HG02610 (cell line): ENCODE measurements around the gene RNF135.
"Not testable (repeated sequence)": the region's sequence is repeated elsewhere in the genome, so short reads cannot be mapped to it uniquely, and the experiment has no call there.

ENCODE experiments used
- ATAC-seq: cut with Tn5 transposase; IDR thresholded peaks from one replicate; pipeline ENCODE4 v1.9.1; 2021; ENCODE audit warnings: mild to moderate bottlenecking, moderate library complexity; ENCODE audit not compliant: unreplicated experiment

RNF135 gene

DNA sequence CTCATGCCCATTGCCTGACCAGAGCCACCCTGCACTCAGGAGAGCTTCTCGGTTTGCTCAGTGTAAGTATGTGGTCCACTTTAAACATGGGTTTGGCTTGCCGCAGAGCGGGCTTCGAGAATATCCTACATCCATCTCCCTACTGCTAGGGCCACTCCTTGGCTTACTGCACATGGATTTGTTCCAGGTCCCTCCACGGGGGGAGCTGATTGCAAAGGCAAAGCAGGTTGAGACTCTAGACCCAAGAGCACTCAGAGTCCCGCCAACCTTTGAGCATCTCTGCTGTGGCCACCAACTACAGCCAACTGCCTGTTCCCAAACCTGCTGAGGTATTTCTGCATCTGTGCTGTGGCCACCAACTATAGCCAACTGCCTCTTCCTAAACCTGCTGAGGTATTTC lies 26.4 kb downstream of the RNF135 start:
- no peak for ATAC-seq

DNA sequence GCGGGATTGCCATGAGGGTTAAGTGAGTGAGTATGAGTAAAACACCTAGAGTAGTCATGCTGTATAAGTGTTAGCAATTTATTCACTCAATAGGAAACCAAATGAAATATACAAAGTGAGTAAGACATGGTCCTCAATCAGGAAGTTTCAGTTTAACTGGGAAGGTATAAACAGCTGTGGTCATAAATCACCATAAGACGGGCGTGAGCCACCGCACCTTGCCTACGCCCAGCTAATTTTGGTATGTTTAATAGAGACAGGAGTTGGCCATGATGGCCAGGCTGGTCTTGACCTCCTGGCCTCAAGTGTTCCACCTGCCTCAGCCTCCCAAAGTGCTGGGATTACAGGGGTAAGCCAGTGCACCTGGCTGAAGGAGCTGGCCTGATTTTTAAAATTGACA lies 27.0 kb downstream of the RNF135 start:
- no peak for ATAC-seq

DNA sequence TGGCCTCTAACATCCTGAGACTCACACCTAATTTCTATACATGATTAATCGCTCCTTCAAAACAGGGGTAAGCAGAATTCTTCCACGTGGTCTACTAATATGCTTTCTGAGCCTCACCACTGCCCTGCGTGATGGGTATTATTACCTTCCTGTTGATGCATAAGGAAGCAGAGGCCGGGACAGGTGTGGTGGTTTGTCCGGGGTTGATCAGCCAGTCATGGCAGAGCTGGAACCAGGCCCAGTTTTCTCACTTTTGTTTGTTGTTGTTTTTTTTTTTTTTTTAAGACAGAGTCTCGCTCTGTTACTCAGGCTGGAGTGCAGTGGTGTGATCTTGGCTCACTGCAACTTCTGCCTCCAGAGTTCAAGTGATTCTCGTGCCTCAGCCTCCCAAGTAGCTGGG lies 31.2 kb downstream of the RNF135 start:
- ATAC-seq: no peak

DNA sequence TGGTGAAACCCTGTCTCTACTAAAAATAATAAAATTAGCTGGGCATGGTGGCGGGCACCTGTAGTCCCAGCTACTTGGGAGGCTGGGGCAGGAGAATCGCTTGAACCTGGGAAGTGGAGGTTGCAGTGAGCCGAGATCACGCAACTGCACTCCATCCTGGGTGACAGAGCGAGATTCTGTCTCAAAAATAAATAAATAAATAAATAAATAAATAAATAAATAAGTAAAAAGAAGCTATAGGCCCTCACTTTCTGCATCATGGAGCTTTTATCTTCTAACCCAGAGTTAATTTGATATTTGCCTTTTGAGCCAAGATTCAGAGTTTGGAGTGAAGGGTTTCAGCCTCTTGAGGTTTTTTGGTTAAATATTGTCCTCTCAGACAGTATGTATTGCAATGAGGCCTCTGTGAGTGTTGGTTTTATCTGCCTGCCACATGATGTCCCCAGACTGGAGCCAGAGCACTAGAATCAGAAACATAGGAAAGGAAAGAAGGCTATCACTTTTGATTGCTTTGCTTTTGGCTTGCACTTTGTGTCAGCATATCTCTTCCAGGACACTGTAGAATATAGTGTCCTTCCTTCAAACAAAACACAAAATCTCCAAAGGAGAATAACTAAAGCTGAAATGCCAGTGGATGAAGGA lies 32.5 kb downstream of the RNF135 start:
- no peak for ATAC-seq

DNA sequence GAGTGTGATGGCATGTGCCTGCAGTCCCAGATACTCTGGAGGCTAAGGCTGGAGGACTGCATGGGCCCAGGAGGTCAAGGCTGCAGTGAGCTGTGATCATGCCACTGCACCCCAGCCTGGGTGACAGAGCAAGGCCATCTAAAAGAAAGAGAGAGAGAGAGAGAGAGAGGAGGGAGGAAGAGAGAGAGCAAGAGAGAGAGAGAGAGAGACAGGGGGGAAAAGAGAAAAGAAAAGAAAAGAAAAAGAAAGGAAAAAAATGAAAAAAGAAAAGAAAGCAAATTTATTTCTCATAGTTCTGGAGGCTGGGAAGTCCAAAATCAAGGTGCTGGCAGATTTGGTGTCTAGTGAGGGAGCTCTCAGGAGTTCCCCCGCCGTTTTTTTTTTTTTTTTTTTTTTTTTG lies 33.3 kb downstream of the RNF135 start:
- no peak for ATAC-seq

DNA sequence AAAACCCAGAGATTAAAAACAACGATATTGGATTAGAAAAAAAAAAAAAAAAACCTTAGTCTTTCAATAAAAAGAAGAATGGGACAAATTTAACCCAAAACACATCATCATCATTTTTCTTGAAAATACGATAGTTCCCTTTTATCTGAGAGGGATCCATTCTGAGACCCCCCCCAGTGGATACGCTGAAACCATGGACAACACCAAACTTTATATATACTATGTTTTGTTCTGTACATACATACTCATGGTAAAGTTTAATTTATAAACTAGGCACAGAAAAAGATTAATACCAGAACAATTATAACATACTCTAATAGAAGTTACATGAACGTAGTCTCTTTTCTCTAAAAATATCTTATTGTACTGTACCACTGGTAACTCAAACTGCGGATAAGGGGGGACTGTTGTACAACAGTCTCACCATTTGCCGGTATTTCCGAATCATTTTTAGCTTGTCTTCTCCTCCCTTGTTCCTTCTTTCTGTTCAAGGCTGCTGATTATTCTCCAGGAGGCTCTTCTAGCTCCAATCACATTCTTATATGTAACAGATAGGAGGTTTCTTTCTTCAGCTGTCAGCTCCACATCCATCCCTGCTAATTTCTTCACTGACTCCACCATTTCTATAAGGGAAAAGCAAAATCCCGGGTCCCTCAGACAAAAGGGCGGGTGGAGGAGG lies 37.0 kb downstream of the RNF135 start:
- no peak for ATAC-seq

DNA sequence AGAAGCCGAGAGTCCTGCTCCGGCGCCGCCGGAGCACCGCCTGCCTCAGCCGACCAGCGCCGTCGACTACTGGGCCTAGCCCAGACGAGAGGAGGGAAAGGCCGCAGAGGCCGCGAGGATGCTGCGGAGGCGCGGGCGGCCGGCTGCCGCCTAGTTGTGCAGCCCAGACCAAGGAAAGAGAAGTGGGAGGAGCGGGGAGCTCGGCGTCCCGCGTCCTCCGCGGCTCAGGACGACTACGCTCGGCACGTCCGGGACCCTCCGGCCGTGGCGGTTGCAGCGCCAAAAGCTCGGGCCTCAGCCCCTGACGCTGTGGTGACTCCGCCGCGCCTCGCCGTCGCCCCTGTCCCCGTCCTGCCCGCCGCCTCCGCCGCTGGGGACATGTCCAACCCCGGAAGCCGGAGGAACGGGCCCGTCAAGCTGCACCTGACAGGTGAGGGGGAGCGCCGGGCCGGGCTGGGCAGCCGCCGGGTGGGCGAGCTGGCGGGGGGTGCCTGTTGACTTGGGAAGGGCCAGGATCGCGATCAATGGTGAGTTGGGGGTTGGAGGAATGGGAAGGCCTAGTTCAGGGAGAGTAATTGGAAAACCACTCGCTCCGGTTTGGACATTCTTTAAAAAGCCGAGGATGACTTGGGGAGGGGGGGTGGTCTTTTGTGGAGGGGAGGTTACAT lies 37.7 kb downstream of the RNF135 start:
- ATAC-seq: peak; percentile 69

DNA sequence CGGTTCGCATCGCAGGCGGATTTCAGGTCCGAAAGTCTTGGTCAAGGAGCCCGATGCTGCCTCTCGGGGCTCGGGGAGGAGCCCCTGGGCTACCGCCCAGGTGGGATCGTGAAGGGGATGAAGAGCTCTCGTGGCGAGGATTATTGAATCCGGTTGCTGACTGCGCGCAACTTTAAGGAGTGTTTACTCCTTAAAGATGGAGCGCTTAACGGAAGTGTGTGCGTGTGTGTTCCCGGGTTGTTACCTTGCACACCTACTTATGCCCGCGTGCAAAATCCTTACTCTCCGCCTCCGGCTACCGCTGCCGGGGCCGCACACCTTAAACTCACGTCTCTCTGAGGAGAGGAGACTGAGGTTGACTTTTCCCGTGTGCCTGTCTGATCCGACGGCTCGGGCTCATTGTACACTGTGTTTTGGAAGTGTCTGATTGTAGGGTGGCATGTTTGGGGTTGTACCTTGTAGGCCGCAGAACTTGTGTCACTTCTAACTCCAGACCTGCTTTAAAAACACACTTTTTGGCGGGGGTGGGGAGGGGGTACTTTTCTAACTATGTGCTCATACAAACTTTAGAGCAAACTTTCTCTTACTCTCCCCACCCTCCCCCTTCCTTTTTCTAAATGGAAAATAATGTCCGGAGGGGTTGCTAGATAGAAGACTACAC lies 38.3 kb downstream of the RNF135 start:
- ATAC-seq: not testable (repeated sequence)

DNA sequence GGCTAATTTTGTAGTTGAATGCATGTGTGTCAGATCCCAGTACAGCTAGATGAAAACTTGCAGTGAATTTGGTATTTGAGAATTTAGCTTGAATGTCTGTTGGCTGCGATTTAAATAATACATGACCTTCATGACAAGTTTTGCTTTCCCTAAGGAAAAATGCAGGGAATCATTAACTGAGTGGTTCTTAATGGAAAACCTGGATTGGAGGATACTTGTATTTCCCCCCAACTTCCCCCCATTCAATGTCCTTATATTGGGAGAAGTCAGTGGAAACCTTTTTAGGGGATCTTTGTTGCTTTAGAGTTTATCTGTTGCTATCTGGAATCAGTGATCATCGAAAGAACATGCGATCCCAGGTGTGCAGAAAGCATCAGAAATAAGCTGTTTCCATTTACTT lies 39.2 kb downstream of the RNF135 start:
- ATAC-seq: not testable (repeated sequence)

DNA sequence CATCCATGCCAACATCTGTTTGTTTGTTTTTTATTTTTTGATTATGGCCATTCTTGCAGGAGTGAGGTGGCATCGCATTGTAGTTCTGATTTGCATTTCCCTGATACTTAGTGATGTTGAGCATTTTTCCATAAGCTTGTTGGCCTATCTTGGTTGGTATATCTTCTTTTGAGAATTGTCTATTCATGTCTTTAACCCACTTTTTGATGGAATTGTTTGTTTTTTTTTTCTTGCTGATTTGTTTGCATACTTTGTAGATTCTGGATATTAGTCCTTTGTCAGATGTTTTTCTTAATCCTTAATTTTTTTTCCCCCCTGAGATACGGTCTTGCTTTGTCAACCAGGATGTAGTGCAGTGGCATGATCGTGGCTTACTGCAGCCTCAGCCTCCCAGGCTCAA lies 43.0 kb downstream of the RNF135 start:
- ATAC-seq: no peak

DNA sequence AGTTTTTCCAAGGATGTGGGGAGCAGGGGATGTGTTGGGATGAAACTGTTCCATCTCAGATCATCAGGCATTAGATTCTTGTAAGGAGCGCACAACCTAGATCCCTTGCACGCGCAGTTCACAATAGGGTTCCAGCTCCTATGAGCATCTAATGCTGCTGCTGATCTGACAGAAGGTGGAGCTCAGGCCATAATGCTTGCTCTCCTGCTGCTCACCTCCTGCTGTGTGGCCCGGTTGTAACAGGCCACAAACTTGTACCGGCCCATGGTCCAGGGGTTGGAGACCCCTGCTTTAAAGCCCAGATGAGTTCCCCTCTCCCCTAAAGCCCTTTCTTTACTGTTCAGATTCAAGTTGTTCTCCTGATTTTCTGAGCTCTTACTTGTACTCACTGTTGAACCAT lies 44.8 kb downstream of the RNF135 start:
- no peak for ATAC-seq

DNA sequence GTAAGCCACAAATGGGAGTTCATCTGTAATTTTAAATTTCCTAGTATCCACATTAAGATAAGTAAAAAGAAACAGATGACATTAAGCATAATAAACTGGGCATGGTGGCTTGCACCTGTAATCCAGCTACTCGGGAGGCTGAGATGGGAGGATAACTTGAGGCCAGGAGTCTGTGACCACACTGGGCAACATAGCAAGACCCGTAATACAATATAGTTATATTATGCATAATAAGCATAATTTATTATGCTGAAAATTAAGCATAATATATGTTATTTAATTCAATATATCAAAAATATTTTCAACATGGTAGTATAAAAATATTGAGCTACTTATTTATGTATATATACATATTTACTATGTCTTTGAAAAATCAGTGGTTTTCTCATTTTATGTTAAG lies 48.2 kb downstream of the RNF135 start:
- no peak for ATAC-seq

DNA sequence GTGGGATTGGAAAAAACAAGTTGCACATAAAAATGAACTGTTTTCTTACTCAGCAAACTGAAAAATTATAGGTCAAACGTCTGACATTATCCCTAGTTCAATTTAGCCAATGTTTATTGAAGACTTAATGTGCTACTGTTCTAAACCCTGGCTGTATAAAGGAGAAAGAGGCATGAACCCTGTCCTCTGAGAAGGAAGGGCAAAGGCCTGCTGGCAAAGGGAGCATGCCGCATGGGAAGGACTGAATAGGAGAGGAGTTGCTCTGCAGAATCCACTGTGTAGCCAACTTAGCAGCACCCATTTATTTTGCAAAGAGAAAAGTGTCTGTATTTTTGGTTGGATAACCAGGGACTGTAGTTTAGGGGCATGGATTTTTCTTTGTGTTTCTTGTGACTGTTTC lies 52.3 kb downstream of the RNF135 start:
- not testable (repeated sequence) for ATAC-seq

DNA sequence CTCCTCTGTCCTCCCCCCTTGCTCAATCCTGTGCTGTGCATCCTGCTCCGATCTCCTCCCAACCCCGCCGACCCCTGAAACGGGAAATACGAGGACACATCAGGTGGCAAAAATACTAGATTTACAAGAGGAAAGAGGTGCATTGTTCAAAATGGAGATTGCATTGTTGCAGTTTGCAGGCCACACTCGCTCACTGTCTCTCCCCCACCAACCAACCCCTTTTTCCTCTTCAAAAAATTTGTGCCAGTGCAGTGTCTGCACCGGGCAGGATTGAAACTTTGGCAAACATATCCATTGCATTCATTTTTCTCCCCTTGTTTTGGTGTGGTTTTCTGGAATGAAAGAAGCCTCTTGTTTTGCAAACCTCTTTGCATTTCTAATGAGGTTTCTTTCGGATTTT lies 61.0 kb downstream of the RNF135 start:
- no peak for ATAC-seq

DNA sequence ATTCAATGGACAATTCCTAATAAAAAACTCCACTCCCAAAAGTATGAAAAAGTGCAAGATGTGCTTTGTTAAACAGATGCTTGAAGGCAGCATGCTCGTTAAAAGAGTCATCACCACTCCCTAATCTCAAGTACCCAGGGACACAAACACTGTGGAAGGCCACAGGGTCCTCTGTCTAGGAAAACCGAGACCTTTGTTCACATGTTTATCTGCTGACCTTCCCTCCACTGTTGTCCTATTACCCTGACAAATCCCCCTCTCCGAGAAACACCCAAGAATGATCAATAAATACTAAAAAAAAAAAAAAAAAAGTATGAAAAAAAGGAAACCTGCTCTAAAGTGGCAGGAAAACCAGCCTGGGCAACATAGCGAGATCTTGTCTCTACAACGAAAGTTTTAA lies 64.8 kb downstream of the RNF135 start:
- not testable (repeated sequence) for ATAC-seq

DNA sequence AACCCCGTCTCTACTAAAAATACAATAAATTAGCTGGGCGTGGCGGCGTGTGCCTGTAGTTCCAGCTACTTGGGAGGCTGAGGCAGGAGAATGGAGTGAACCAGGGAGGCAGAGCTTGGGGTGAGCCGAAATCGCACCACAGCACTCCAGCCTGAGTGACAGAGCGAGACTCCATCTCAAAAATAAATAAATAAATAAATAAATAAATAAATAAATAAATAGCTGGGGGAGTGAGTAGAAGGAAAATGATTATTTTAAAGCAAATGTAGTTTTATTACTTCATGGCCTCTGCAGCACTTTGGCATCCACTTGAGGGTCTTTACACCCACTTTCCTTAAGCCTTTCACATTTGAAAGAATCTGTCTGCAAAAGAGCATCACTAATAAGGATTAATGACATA lies 70.0 kb downstream of the RNF135 start:
- ATAC-seq: not testable (repeated sequence)

DNA sequence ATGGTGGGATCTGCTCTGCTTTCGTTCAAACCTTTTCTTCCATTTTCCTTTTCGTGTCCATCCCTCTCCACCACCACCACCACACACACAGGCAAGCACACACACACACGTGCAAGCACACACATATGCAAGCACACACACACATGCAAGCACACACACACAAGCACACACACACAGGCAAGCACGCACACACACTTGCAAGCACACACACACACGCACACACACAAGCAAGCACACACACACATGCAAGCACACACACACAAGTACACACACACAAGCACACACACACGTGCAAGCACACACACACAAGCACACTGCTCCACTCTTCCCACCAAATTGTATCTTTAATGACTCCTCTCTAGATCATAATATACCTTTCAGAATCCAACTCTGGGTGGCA lies 71.5 kb downstream of the RNF135 start:
- ATAC-seq: not testable (repeated sequence)

DNA sequence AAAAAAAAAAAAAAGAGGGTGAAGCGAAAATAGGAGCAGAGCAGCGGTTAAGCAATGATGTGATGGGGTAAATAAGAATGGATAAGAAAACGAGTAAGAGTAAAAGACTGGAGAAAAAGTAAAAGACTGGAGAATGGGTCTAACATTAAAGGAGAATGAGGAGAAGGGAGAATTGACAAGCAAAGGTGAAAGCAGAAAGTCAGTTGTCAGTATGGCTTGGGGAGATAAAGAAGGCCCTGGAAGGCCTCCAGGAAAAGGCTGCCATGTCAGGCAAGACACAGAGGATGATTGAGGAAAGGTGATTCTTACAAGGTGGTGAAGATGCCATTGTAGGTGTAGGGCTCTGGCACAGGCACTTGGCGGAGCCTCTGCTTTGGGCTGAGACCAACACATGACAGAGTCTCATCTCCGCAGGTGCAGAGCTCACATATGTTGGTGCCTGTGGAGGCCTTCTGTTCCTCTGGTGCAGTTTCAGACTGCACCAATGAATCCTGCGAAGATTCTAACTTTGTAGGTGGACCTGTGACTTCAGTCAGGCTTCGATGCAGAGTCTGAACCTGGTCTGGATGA lies 76.1 kb downstream of the RNF135 start:
- not testable (repeated sequence) for ATAC-seq

DNA sequence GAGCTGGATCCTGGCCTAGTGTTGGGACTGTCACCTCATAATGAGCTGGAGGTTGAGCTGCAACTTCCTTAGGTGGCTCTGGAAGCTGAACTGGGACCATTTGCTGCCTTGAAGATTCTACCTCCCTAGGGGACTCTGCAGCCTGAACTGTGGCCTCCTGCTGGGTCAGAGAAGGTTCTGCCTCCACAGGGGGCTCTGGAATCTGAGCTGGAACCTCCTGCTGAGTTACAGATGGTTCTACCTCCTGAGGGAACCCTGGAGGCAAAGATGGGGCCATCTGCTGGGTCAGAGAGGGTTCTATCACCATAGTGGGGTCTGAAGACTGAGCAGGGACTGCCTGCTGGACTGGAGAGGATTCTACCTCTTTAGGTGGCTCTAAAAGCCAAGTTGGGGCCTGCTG lies 77.3 kb downstream of the RNF135 start:
- ATAC-seq: no peak

DNA sequence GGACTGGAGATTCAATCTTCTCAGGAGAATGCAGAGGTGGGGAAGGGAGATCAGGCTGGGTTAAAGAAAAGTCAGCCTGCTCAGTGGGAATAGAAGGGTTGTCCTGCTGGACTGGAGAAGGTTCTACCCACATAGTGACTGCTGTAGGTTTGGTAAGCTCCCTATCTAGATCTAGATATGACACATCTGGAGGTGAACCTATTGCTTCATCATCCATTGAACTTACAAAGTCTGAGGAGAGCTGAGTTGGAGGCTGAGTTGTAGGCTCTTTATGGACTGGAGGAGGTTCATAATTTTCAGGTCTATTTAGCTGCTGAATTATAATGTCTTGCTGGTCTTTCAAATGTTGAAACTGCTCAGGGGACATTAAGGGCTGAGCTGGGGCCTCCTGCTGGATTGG lies 77.9 kb downstream of the RNF135 start:
- ATAC-seq: no peak
